ENCODE data around the gene GNG5. TPM values are rescaled to one million over a fixed set of nuclear protein-coding genes. Genes with fewer than 3 reads are reported as not detected.
"Not testable (repeated sequence)": the region's sequence is repeated elsewhere in the genome, so short reads cannot be mapped to it uniquely, and the experiment has no call there.

GNG5 gene
- polyA plus RNA-seq, 4 donors: 163 to 226 (median 213) TPM

- no peaks in the 10 kb centered on the region for H3K36me3 ChIP-seq (ENCODE audit: control insufficient read depth in 3 of 3, insufficient read depth in 2 of 3, low read depth in 1 of 3, low read length in 3 of 3)
- H3K9me3 ChIP-seq (ENCODE audit: control insufficient read depth in 2 of 2, insufficient read depth in 1 of 2, low read depth in 1 of 2, low read length in 1 of 2): no peaks in the 10 kb centered on the region
- WGBS, 3 donors: 49 to 76% (median 75%) methylated on average over 2 of the region's 2 CpGs
- no peak for DNase-seq
- no peak for FAIRE-seq
- no peak overlapping the region for H3K27ac ChIP-seq (ENCODE audit: low read depth in 1 of 3, low read length in 2 of 3)
- no peaks in the 10 kb centered on the region for H3K27me3 ChIP-seq (ENCODE audit: control insufficient read depth in 3 of 3, insufficient read depth in 3 of 3, low read length in 3 of 3)
- H3K4me1 ChIP-seq (ENCODE audit: control insufficient read depth in 3 of 3, insufficient read depth in 2 of 3, low read depth in 1 of 3, low read length in 2 of 3): no peaks in the 10 kb centered on the region
- H3K4me3 ChIP-seq (ENCODE audit: low read depth in 1 of 3, low read length in 3 of 3): no peak overlapping the region
Observed at GRCh38 chr1:84450910-84451309, 55.5 kb downstream of the GNG5 start.

- not testable (repeated sequence) for H3K27ac ChIP-seq (ENCODE audit: low read depth in 1 of 3, low read length in 2 of 3); H3K9me3 ChIP-seq (ENCODE audit: control insufficient read depth in 2 of 2, insufficient read depth in 1 of 2, low read depth in 1 of 2, low read length in 1 of 2); H3K4me1 ChIP-seq (ENCODE audit: control insufficient read depth in 3 of 3, insufficient read depth in 2 of 3, low read depth in 1 of 3, low read length in 2 of 3); H3K36me3 ChIP-seq (ENCODE audit: control insufficient read depth in 3 of 3, insufficient read depth in 2 of 3, low read depth in 1 of 3, low read length in 3 of 3); DNase-seq; H3K4me3 ChIP-seq (ENCODE audit: low read depth in 1 of 3, low read length in 3 of 3); H3K27me3 ChIP-seq (ENCODE audit: control insufficient read depth in 3 of 3, insufficient read depth in 3 of 3, low read length in 3 of 3); FAIRE-seq
- 88 to 96% (median 94%) methylated on average over 3 of the region's 3 CpGs for WGBS, 3 donors
Observed at GRCh38 chr1:84448704-84449103, 57.7 kb downstream of the GNG5 start.

Other genes starting within 250 kb of the GNG5 start
- 1 to 10 TPM; 2.2 to 6.2 (median 4.6) TPM for gene SAMD13, start 204.9 kb downstream of the GNG5 start, polyA plus RNA-seq
- under 1 TPM in 2 of 4 donors, not detected in 2; 0.09 to 0.18 TPM for gene DNASE2B, start 108.1 kb downstream of the GNG5 start, polyA plus RNA-seq
- 10 to 100 TPM; 24.3 to 41.1 (median 32.9) TPM for gene RPF1, start 27.3 kb downstream of the GNG5 start, polyA plus RNA-seq
- gene SPATA1, start 195 bp downstream of the GNG5 start, polyA plus RNA-seq: 1 to 10 TPM in 1 of 4 donors, under 1 TPM in 1, not detected in 2; 0.79 to 2.7 TPM
- gene CTBS, start 67.9 kb upstream of the GNG5 start, polyA plus RNA-seq: 10 to 100 TPM in 1 of 4 donors, 1 to 10 TPM in 3; 4.5 to 29.3 (median 7.3) TPM
- 10 to 100 TPM in 3 of 4 donors, 1 to 10 TPM in 1; 5.7 to 55.3 (median 13.6) TPM for gene SSX2IP, start 183.9 kb upstream of the GNG5 start, polyA plus RNA-seq